Breast epithelium (tissue), 4 donors: Measurements from ENCODE around the gene UBN2. TPM values are rescaled to one million over a fixed set of nuclear protein-coding genes. Genes with fewer than 3 reads are reported as not detected.

ENCODE experiments used
- DNase-seq, 2 donors: peaks; one replicate each; pipeline ENCODE4 v3.0.0-alpha.2; 2019; ENCODE audit warnings: low spot score in 2 of 2
- H3K27ac ChIP-seq, 2 donors: fragments of 200-600 bp; sonication (generic) in 1 of 2; one replicate each; pipeline ENCODE4 v1.5.1; 2016 to 2019; ENCODE audit warnings: mild to moderate bottlenecking in 1 of 2
- H3K27me3 ChIP-seq, 2 donors: fragments of 200-600 bp; sonication (generic) in 1 of 2; one replicate each; pipeline versions ENCODE4 v1.5.1 to v1.6.0; 2017 to 2019; ENCODE audit warnings: control low read depth in 1 of 2, mild to moderate bottlenecking in 1 of 2
- H3K36me3 ChIP-seq: fragments of 200-600 bp; one replicate; pipeline ENCODE4 v1.5.1; 2019
- H3K4me1 ChIP-seq, 2 donors: fragments of 200-600 bp; sonication (generic); one replicate each; pipeline ENCODE4 v1.5.1; 2016 to 2019; ENCODE audit warnings: control low read depth in 1 of 2
- H3K4me3 ChIP-seq, 3 donors: fragments of 200-600 bp; sonication (generic); 1 replicate in 2 of 3; 2 replicates in 1 of 3; pipeline ENCODE4 v1.5.1; 2016 to 2019; ENCODE audit warnings: mild to moderate bottlenecking in 3 of 3, moderate library complexity in 2 of 3
- H3K9me3 ChIP-seq, 2 donors: fragments of 200-600 bp; sonication (generic) in 1 of 2; one replicate each; pipeline ENCODE4 v1.5.1; 2016 to 2019; ENCODE audit warnings: control low read depth in 1 of 2
- CTCF ChIP-seq, 3 donors: fragments of 450-650 bp; IDR thresholded peaks; one replicate each; pipeline ENCODE4 v1.5.1; 2016 to 2017; ENCODE audit warnings: antibody characterized with exemption in 3 of 3, mild to moderate bottlenecking in 3 of 3, moderate library complexity in 3 of 3
- POLR2A ChIP-seq: fragments of 450-650 bp; IDR thresholded peaks from one replicate; pipeline ENCODE4 v1.6.1; 2016; ENCODE audit warnings: antibody characterized with exemption, mild to moderate bottlenecking, moderate library complexity
- POLR2AphosphoS5 ChIP-seq, 3 donors: sonication (generic); formaldehyde crosslinking; IDR thresholded peaks; one replicate each; pipeline ENCODE4 v1.6.1; 2017; ENCODE audit warnings: antibody characterized with exemption in 3 of 3
- intact Hi-C: fragments of 100-400 bp; cut with DNase I; formaldehyde crosslinking; loops from one replicate; pipeline ENCODE4 v1.15.1; 2023; ENCODE audit warnings: low total_unique reads
- total RNA-seq, 3 donors: library from RNA; depleted of rRNA; stranded (reverse); fragments of >200 nt; gene quantifications; one replicate each; pipeline ENCODE4 v1.1.0, GENCODE V29; 2016

UBN2 gene
- total RNA-seq, 3 donors from 2014 or later, result 12.8 to 26.8 (median 20.0) TPM

- no peaks in the 10 kb centered on the region for H3K9me3 ChIP-seq
- H3K27me3 ChIP-seq, result no peaks in the 10 kb centered on the region
- H3K36me3 ChIP-seq, result peaks cover 11% of the 10 kb centered on the region
- intact Hi-C loops, result no loop called here
- H3K4me1 ChIP-seq, result no peaks in the 10 kb centered on the region
- H3K4me3 ChIP-seq, result no peak overlapping the region
- no peak for TF ChIP-seq POLR2AphosphoS5 (IDR thresholded peaks at IDR 0.05)
- no peak for TF ChIP-seq POLR2A
- no peak for TF ChIP-seq CTCF (IDR thresholded peaks at IDR 0.05)
- H3K27ac ChIP-seq, result no peak overlapping the region
- DNase-seq, result no peak
Observed at GRCh38 chr7:139259142-139259541, 28.1 kb downstream of the UBN2 start.

- Histone ChIP-seq H3K4me1 (no peaks in the 10 kb centered on the region), H3K4me3 (no peak overlapping the region), H3K27me3 (no peaks in the 10 kb centered on the region), H3K36me3 (peaks cover 3% of the 10 kb centered on the region), H3K9me3 (no peaks in the 10 kb centered on the region), H3K27ac (no peak overlapping the region)
- intact Hi-C loops, result no loop called here
- no peak for TF ChIP-seq CTCF (IDR thresholded peaks at IDR 0.05)
- DNase-seq, result no peak
Observed at GRCh38 chr7:139264220-139264619, 33.2 kb downstream of the UBN2 start.

GRCh38 chr7:139265673-139266072 is 34.6 kb downstream of the UBN2 start:
- Histone ChIP-seq H3K9me3 (no peaks in the 10 kb centered on the region), H3K4me1 (no peaks in the 10 kb centered on the region), H3K27me3 (no peaks in the 10 kb centered on the region), H3K36me3 (no peaks in the 10 kb centered on the region), H3K27ac (no peak overlapping the region), H3K4me3 (no peak overlapping the region)
- no peak for DNase-seq
- intact Hi-C loops, result no loop called here
- no peak for TF ChIP-seq POLR2AphosphoS5 (IDR thresholded peaks at IDR 0.05)
- TF ChIP-seq POLR2A, result no peak
- TF ChIP-seq CTCF (IDR thresholded peaks at IDR 0.05), result no peak

- DNase-seq, result no peak
- no peak overlapping the region for H3K27ac ChIP-seq
- intact Hi-C loops, result loop anchor here (10.0 kb wide), 1 partner anchor 1733 kb away; no protein-coding TSS in a partner anchor
Observed at GRCh38 chr7:139271718-139272628, 40.9 kb downstream of the UBN2 start.

More at GRCh38 chr7:139271718-139272628, 40.9 kb downstream of the UBN2 start:
- Histone ChIP-seq H3K4me1 (no peaks in the 10 kb centered on the region), H3K4me3 (no peak overlapping the region), H3K9me3 (no peaks in the 10 kb centered on the region), H3K27me3 (no peaks in the 10 kb centered on the region), H3K36me3 (peaks cover 5% of the 10 kb centered on the region)
- TF ChIP-seq POLR2A (no peak), CTCF (IDR thresholded peaks at IDR 0.05) (no peak), POLR2AphosphoS5 (IDR thresholded peaks at IDR 0.05) (no peak)
